PC-9 (cell line): ENCODE measurements around the gene MARCHF2.
"Not testable (repeated sequence)": the region's sequence is repeated elsewhere in the genome, so short reads cannot be mapped to it uniquely, and the experiment has no call there.

Experiments used
- CTCF ChIP-seq: fragments of 200-600 bp; sonication (generic); conservative IDR thresholded peaks from 2 replicates; pipeline ENCODE4 v1.6.1; 2017; ENCODE audit warnings: mixed run types, antibody characterized with exemption, mild to moderate bottlenecking, moderate library complexity
- EZH2 ChIP-seq: fragments of 200-600 bp; sonication (generic); IDR thresholded peaks from 2 replicates; pipeline ENCODE4 v1.8.0; 2017; ENCODE audit warnings: antibody characterized with exemption, low read depth

GRCh38 chr19:8386419-8386818 is 26.7 kb upstream of the MARCHF2 start:
- not testable (repeated sequence) for TF ChIP-seq CTCF, EZH2
